Stimulated activated naive CD8-positive, alpha-beta T cell treated with anti-CD3 and anti-CD28 coated beads, Interleukin-15, Interleukin-2, amounts not matched to agents 100 ng/mL and 50 ng/mL, for 24 hours (primary cell): ENCODE results near the gene NKG7.

Experiments used
- H3K27ac Mint-ChIP-seq: one replicate; pipeline ENCODE4 v1.8.0; 2021; ENCODE audit warnings: mild to moderate bottlenecking, mixed read lengths
- H3K27me3 Mint-ChIP-seq: one replicate; pipeline ENCODE4 v1.8.0; 2021; ENCODE audit warnings: mixed read lengths
- H3K36me3 Mint-ChIP-seq: one replicate; pipeline ENCODE4 v1.8.0; 2021; ENCODE audit warnings: low read depth, mixed read lengths
- H3K4me1 Mint-ChIP-seq: one replicate; pipeline ENCODE4 v1.8.0; 2021; ENCODE audit warnings: low read depth, mixed read lengths
- H3K4me3 Mint-ChIP-seq: one replicate; pipeline ENCODE4 v1.8.0; 2021; ENCODE audit warnings: mild to moderate bottlenecking, mixed read lengths
- H3K9me3 Mint-ChIP-seq: one replicate; pipeline ENCODE4 v1.8.0; 2021; ENCODE audit warnings: mixed read lengths

NKG7 gene

GRCh38 chr19:51356159-51356801, 16.2 kb downstream of the NKG7 start:
- Mint-ChIP-seq H3K27me3 (no peaks in the 10 kb centered on the region), H3K36me3 (peaks cover 30% of the 10 kb centered on the region), H3K4me1 (peaks cover 43% of the 10 kb centered on the region), H3K27ac (no peak overlapping the region), H3K4me3 (no peak overlapping the region), H3K9me3 (peaks cover 3% of the 10 kb centered on the region)

DNA sequence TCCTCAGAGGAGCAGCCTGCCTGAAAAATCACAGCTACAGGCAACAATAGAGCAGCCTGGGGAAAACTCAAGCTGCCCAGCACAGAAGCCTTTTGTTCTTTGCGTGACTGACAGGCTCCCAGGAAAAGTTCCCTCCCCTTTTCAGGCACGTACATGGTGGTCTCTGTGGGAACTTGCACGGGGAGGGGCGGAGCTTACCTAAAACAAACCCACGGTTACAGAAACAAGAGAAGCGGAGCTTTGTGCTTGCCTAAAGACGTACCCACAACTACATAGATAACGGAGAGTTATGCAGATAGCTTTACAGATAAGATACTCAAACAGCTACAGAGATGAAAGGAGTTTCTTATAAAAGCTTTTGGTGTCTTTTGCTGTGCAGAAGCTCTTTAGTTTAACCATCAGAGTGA, 17.7 kb downstream of the NKG7 start:
- peak overlapping the region; percentile 78 for H3K27ac Mint-ChIP-seq
- H3K36me3 Mint-ChIP-seq = peaks cover 39% of the 10 kb centered on the region
- no peaks in the 10 kb centered on the region for H3K27me3 Mint-ChIP-seq
- peaks cover 3% of the 10 kb centered on the region for H3K9me3 Mint-ChIP-seq
- peaks cover 36% of the 10 kb centered on the region for H3K4me1 Mint-ChIP-seq
- H3K4me3 Mint-ChIP-seq = peak overlapping the region; percentile 27

- no peak overlapping the region for H3K4me3 Mint-ChIP-seq
- H3K27me3 Mint-ChIP-seq = no peaks in the 10 kb centered on the region
- peaks cover 31% of the 10 kb centered on the region for H3K4me1 Mint-ChIP-seq
- peaks cover 40% of the 10 kb centered on the region for H3K36me3 Mint-ChIP-seq
- H3K9me3 Mint-ChIP-seq = peaks cover 3% of the 10 kb centered on the region
- no peak overlapping the region for H3K27ac Mint-ChIP-seq
Observed at GRCh38 chr19:51354103-51354741, 18.2 kb downstream of the NKG7 start.

- no peaks in the 10 kb centered on the region for H3K27me3 Mint-ChIP-seq
- peaks cover 40% of the 10 kb centered on the region for H3K36me3 Mint-ChIP-seq
- H3K27ac Mint-ChIP-seq = no peak overlapping the region
- H3K4me3 Mint-ChIP-seq = no peak overlapping the region
- H3K9me3 Mint-ChIP-seq = peaks cover 3% of the 10 kb centered on the region
- H3K4me1 Mint-ChIP-seq = peaks cover 25% of the 10 kb centered on the region
Observed at GRCh38 chr19:51352783-51353360, 19.6 kb downstream of the NKG7 start.

DNA sequence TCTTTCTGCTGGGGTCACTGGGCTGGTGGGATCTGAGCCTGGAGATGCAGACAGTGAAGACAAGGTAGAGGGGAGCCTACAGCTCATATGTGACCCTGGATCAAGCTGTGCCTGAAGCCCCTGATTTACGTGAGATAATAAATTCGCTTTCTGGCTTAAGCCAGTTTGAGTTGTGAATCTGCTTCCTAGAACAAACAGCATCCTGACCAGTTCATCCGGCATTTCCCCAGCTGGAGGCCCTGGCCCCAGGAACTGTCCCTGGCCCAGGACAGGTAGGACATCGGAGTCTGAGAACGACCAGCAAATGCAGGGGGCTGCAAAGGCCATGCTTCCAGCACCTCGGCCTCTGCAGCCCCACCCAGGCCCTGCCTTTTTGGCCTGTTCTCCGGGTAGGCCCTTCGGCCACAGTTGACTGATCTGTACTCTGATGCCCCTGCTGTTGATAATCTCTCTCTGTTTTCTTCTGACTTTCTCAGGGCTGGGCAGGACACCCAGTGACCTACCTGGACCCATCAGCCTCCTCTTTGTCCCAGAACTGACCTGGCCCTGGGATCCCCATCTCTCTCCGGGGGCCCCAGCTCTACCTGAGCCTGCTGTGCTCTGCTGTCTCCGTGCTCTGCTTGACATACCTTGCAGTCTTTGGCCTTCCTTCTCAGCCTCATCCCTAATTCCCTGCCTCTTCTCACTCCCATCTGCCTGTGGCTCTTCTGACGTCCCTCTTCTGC, 21.0 kb downstream of the NKG7 start:
- Mint-ChIP-seq H3K36me3 (peaks cover 49% of the 10 kb centered on the region), H3K9me3 (peaks cover 3% of the 10 kb centered on the region), H3K27ac (no peak overlapping the region)

DNA sequence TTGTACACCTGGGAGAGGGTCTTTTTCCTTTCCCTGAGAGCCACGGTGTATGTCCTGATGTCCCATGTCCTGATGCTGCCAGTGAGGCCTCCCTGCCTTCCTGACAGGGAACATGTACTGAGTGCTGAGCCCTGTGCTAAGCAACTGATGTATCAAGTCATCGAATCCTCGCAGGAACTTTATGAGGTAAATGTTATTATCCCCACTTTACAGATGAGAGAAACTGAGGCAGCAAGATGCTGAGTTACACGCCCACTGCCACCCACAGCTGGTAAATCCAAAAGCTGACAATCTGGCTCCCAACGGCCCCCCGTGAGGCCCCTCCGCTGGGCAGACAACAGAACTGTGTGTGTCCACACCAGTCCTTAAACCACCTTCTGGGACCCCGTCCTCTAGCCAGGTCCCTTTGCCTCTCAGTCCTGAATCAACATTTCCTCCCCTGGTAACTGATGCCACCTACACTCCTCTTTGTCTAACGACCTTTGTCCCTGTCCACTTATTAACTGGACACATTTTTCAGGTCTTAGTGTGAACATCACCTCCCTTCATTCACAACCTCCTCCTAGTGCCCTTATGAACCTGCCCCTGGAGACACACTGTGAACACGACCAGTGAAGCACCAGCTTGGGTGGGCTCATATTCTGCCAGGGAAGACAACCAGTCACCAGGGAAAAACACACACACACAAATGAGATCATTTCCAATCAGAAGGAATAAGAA, 25.1 kb downstream of the NKG7 start:
- H3K36me3 Mint-ChIP-seq = peaks cover 48% of the 10 kb centered on the region
- H3K27me3 Mint-ChIP-seq = no peaks in the 10 kb centered on the region
- no peaks in the 10 kb centered on the region for H3K9me3 Mint-ChIP-seq
- H3K4me1 Mint-ChIP-seq = peaks cover 4% of the 10 kb centered on the region
- no peak overlapping the region for H3K27ac Mint-ChIP-seq
- no peak overlapping the region for H3K4me3 Mint-ChIP-seq

More for the DNA sequence above, 21.0 kb downstream of the NKG7 start:
- Mint-ChIP-seq H3K27me3 (no peaks in the 10 kb centered on the region), H3K4me3 (no peak overlapping the region), H3K4me1 (peaks cover 18% of the 10 kb centered on the region)

GRCh38 chr19:51346742-51347141, 25.7 kb downstream of the NKG7 start:
- Mint-ChIP-seq H3K4me1 (peaks cover 5% of the 10 kb centered on the region), H3K27ac (no peak overlapping the region), H3K36me3 (peaks cover 42% of the 10 kb centered on the region), H3K9me3 (no peaks in the 10 kb centered on the region), H3K4me3 (no peak overlapping the region), H3K27me3 (no peaks in the 10 kb centered on the region)

- H3K36me3 Mint-ChIP-seq = peaks cover 27% of the 10 kb centered on the region
- H3K4me1 Mint-ChIP-seq = peaks cover 14% of the 10 kb centered on the region
- H3K27ac Mint-ChIP-seq = no peak overlapping the region
- H3K27me3 Mint-ChIP-seq = peaks cover 4% of the 10 kb centered on the region
- H3K9me3 Mint-ChIP-seq = no peaks in the 10 kb centered on the region
- H3K4me3 Mint-ChIP-seq = no peak overlapping the region
Observed at GRCh38 chr19:51345076-51345620, 27.3 kb downstream of the NKG7 start.

GRCh38 chr19:51342631-51343569, 29.6 kb downstream of the NKG7 start:
- no peak overlapping the region for H3K27ac Mint-ChIP-seq
- H3K27me3 Mint-ChIP-seq = peaks cover 4% of the 10 kb centered on the region
- peaks cover 23% of the 10 kb centered on the region for H3K36me3 Mint-ChIP-seq
- peaks cover 26% of the 10 kb centered on the region for H3K4me1 Mint-ChIP-seq
- no peak overlapping the region for H3K4me3 Mint-ChIP-seq
- H3K9me3 Mint-ChIP-seq = no peaks in the 10 kb centered on the region

DNA sequence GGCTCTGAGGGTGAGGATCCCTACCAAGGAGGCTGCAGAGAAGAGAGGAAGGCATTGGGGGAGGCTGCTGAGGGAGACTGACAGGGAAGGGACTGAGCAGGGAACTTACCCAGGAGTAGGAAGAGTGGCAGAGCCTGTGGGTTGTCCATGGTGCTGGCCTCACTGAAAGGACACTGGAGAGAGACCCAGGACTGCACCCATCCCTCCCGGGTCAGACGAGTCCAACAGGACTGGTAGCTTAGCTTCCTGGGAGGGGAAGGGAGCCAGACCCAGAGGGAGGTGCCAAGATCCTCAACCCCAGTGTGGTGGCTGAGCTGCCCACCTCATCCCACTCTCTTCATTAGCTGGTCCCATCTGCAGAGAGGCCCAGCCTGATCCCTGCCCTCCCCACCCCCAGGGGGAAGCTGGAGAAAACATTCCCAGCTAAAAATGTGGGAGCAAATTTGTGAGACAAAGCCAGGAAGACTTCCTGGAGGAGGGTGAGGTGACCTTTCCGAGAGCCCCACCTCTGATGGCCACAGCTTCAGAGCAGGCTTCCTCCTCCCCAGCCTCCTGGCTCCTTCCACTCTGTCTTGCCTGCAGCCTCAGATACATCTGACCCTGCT, 30.4 kb downstream of the NKG7 start, which contains the start of gene VSIG10L:
Gene VSIG10L (minus strand): TSS at position 164 of the 605 bp plus-strand sequence. CDS start 15 bp downstream, at position 149.
- Mint-ChIP-seq H3K36me3 (peaks cover 15% of the 10 kb centered on the region), H3K4me3 (peak within 1 kb of the TSS; percentile 57), H3K9me3 (no peaks in the 10 kb centered on the region), H3K27me3 (peaks cover 4% of the 10 kb centered on the region), H3K4me1 (peaks cover 26% of the 10 kb centered on the region), H3K27ac (peak within 1 kb of the TSS; percentile 40)

DNA sequence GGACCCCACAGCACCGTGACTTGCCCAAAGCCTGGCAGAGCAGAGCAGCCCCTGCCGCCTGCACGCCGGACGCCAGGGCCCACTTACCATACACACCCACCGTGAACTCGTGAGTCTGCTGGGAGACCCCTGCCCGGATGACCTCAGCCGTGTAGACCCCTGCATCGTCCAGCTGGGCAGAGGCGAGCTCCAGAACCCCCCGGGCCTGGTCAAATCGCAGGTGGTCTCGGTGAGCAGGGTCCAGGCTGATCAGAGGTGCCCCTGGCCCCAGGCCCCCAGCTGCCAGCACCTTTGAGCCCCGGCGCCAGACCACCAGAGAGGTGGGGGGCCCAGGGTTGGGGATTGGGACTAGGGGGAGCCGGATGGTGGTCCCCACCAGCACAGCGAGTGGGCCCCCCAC, 31.4 kb downstream of the NKG7 start:
- Mint-ChIP-seq H3K27ac (no peak overlapping the region), H3K4me1 (peaks cover 26% of the 10 kb centered on the region), H3K27me3 (peaks cover 4% of the 10 kb centered on the region), H3K36me3 (peaks cover 10% of the 10 kb centered on the region), H3K4me3 (peak overlapping the region; percentile 57), H3K9me3 (no peaks in the 10 kb centered on the region)

GRCh38 chr19:51339687-51340656, 32.5 kb downstream of the NKG7 start:
- Mint-ChIP-seq H3K27ac (peak overlapping the region; percentile 82), H3K4me3 (peak overlapping the region; percentile 86), H3K4me1 (peaks cover 25% of the 10 kb centered on the region), H3K27me3 (peaks cover 4% of the 10 kb centered on the region), H3K9me3 (no peaks in the 10 kb centered on the region), H3K36me3 (peaks cover 4% of the 10 kb centered on the region)
